SU-DHL-6 (cell line): ENCODE results near the gene VWA8.

Source experiments
- EZH2phosphoT487 ChIP-seq: fragments of 200-600 bp; sonication (generic), shearing (Covaris generic); conservative IDR thresholded peaks from 2 replicates; pipeline ENCODE4 v1.6.1; 2018; ENCODE audit warnings: mild to moderate bottlenecking, antibody characterized with exemption, low read length, moderate library complexity, mixed read lengths
- TF ChIP-seq, protein P1 (sequence below): fragments of 200-600 bp; sonication (generic); IDR thresholded peaks from one replicate; pipeline ENCODE4 v1.5.1; 2017; ENCODE audit warnings: antibody characterized with exemption, mild to moderate bottlenecking, low read length, moderate library complexity; ENCODE audit not compliant: insufficient read depth, poor library complexity, severe bottlenecking

DNA sequence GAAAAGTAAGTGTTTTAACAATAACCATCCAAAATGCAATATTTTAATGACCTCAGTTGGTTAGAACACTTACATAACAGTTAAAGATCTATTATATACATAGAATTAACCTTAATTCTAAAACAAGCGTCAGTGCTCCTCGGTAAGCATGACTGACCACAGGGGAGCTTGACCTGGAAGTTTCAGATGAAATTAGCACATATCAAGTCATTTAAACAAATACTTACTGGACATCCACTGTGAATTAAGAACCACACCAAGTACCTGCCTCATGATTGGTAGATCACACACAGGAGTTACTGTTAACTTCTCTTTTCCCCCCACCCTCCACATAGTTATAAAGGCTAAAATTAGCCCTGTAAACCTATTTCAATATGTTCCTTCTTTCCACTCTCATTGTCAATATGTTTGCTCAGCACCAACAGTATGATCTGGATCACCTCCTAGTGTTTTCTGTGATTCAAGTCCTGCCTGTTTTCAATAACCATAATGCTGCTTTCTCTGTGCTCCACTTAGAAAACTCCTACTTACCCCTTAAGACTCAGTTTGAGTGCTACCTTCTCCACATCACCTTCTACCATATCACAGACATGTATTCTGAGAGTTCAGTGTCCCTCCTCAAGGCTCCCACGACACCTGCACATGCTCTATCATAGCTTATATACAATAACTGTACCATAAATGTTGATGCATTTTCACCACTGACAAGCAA, 209.0 kb downstream of the VWA8 start:
- TF ChIP-seq, protein P1, sequence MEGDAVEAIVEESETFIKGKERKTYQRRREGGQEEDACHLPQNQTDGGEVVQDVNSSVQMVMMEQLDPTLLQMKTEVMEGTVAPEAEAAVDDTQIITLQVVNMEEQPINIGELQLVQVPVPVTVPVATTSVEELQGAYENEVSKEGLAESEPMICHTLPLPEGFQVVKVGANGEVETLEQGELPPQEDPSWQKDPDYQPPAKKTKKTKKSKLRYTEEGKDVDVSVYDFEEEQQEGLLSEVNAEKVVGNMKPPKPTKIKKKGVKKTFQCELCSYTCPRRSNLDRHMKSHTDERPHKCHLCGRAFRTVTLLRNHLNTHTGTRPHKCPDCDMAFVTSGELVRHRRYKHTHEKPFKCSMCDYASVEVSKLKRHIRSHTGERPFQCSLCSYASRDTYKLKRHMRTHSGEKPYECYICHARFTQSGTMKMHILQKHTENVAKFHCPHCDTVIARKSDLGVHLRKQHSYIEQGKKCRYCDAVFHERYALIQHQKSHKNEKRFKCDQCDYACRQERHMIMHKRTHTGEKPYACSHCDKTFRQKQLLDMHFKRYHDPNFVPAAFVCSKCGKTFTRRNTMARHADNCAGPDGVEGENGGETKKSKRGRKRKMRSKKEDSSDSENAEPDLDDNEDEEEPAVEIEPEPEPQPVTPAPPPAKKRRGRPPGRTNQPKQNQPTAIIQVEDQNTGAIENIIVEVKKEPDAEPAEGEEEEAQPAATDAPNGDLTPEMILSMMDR = no peak
- TF ChIP-seq EZH2phosphoT487 = no peak
